ENCODE data around the gene ENHO. TPM values are rescaled to one million over a fixed set of nuclear protein-coding genes. Genes with fewer than 3 reads are reported as not detected.
"Not testable (repeated sequence)": the region's sequence is repeated elsewhere in the genome, so short reads cannot be mapped to it uniquely, and the experiment has no call there.

ENHO gene
- total RNA-seq, 1 donor from 2014 or later: not detected

DNA sequence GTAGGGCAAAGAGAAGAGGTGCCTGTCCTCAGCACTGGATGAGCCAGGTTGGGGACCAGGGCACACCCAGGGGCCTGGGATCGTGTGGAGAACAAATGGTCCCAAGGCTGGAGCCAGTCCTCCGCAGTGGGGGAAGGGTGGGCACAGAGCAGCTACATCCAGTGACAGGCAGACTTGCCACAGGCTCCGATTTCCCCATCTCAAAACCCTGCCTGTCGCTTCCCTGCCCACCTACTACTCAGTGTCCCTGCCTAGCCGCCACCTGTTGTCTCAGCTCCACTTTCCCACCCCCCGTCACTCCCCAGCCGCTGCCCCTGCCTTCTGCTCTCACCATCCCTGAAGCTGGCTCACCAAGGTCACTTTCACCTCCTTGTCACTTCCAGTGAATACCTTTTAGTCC lies 13.9 kb upstream of the ENHO start:
- intact Hi-C loops (cut with DNase I): no loop called here
- no peak for DNase-seq (ENCODE audit: extremely low spot score in 2 of 2)
- TF ChIP-seq POLR2AphosphoS5 (IDR thresholded peaks at IDR 0.05; ENCODE audit: insufficient read depth in 1 of 2, low read depth in 1 of 2) (no peak), CTCF (IDR thresholded peaks at IDR 0.05) (no peak), POLR2A (IDR thresholded peaks at IDR 0.05) (no peak)

DNA sequence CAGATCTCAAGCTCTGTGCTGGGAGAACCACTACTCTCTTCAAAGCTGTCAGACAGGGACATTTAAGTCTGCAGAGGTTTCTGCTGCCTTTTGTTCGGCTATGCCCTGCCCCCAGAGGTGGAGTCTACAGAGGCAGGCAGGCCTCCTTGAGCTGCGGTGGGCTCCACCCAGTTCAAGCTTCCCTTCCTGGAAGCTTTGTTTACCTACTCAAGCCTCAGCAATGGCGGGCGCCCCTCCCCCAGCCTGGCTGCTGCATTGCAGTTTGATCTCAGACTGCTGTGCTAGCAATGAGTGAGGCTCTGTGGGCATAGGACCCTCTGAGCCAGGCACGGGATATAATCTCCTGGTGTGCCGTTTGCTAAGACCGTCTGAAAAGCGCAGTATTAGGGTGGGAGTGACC lies 9.3 kb upstream of the ENHO start:
- H3K9me3 ChIP-seq; H3K27me3 ChIP-seq; intact Hi-C loops (cut with DNase I); DNase-seq (ENCODE audit: extremely low spot score in 2 of 2); H3K4me3 ChIP-seq; H3K4me1 ChIP-seq; H3K36me3 ChIP-seq; H3K27ac ChIP-seq: not testable (repeated sequence)

More for the DNA sequence above, 13.9 kb upstream of the ENHO start:
- H3K9me3 ChIP-seq: no peaks in the 10 kb centered on the region
- H3K27me3 ChIP-seq: no peaks in the 10 kb centered on the region
- H3K4me1 ChIP-seq: no peaks in the 10 kb centered on the region
- H3K4me3 ChIP-seq: no peak overlapping the region
- no peaks in the 10 kb centered on the region for H3K36me3 ChIP-seq
- H3K27ac ChIP-seq: no peak overlapping the region

GRCh38 chr9:34526026-34526425 lies 3.2 kb upstream of the ENHO start:
- no peaks in the 10 kb centered on the region for H3K27me3 ChIP-seq
- H3K4me3 ChIP-seq: no peak overlapping the region
- no peaks in the 10 kb centered on the region for H3K36me3 ChIP-seq
- TF ChIP-seq CTCF (IDR thresholded peaks at IDR 0.05): no peak
- TF ChIP-seq POLR2A (IDR thresholded peaks at IDR 0.05): no peak
- TF ChIP-seq POLR2AphosphoS5 (IDR thresholded peaks at IDR 0.05; ENCODE audit: insufficient read depth in 1 of 2, low read depth in 1 of 2): no peak
- H3K9me3 ChIP-seq: no peaks in the 10 kb centered on the region
- peaks cover 6% of the 10 kb centered on the region for H3K4me1 ChIP-seq
- no peak overlapping the region for H3K27ac ChIP-seq
- DNase-seq (ENCODE audit: extremely low spot score in 2 of 2): no peak
- intact Hi-C loops (cut with DNase I): no loop called here

DNA sequence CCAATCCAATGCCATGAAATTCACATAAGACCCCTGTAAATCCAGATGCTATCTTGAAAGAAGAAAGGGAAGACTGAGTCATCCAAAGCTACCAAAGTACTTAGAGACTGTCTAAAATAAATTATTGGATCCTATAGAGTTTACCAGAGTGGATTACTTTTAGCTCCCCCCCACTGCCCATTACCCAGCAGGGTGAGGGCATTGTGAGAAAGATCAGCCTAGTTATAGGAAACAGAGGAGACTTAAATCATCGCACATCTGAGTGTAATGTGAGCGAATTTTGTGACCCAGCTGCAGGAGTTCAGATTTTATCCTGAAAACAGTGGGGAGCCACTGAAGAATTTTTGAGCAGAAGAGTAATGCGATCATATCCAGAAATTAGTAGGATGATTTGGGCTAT lies 1.6 kb upstream of the ENHO start:
- Histone ChIP-seq H3K9me3 (no peaks in the 10 kb centered on the region), H3K36me3 (no peaks in the 10 kb centered on the region), H3K27me3 (no peaks in the 10 kb centered on the region), H3K27ac (no peak overlapping the region), H3K4me1 (peaks cover 6% of the 10 kb centered on the region), H3K4me3 (no peak overlapping the region)
- TF ChIP-seq POLR2AphosphoS5 (IDR thresholded peaks at IDR 0.05; ENCODE audit: insufficient read depth in 1 of 2, low read depth in 1 of 2): no peak
- intact Hi-C loops (cut with DNase I): no loop called here
- no peak for DNase-seq (ENCODE audit: extremely low spot score in 2 of 2)

- peak overlapping the region; percentile 39 to 57 for H3K4me3 ChIP-seq
- H3K36me3 ChIP-seq: no peaks in the 10 kb centered on the region
- no peak for DNase-seq (ENCODE audit: extremely low spot score in 2 of 2)
- no peak overlapping the region for H3K27ac ChIP-seq
- no peaks in the 10 kb centered on the region for H3K9me3 ChIP-seq
- TF ChIP-seq POLR2AphosphoS5 (IDR thresholded peaks at IDR 0.05; ENCODE audit: insufficient read depth in 1 of 2, low read depth in 1 of 2): no peak
- no peak for TF ChIP-seq POLR2A (IDR thresholded peaks at IDR 0.05)
- no peak for TF ChIP-seq CTCF (IDR thresholded peaks at IDR 0.05)
- no peaks in the 10 kb centered on the region for H3K27me3 ChIP-seq
- intact Hi-C loops (cut with DNase I): no loop called here
- peaks cover 6% of the 10 kb centered on the region for H3K4me1 ChIP-seq
Measured at GRCh38 chr9:34522091-34522887, 501 bp downstream of the ENHO start.

DNA sequence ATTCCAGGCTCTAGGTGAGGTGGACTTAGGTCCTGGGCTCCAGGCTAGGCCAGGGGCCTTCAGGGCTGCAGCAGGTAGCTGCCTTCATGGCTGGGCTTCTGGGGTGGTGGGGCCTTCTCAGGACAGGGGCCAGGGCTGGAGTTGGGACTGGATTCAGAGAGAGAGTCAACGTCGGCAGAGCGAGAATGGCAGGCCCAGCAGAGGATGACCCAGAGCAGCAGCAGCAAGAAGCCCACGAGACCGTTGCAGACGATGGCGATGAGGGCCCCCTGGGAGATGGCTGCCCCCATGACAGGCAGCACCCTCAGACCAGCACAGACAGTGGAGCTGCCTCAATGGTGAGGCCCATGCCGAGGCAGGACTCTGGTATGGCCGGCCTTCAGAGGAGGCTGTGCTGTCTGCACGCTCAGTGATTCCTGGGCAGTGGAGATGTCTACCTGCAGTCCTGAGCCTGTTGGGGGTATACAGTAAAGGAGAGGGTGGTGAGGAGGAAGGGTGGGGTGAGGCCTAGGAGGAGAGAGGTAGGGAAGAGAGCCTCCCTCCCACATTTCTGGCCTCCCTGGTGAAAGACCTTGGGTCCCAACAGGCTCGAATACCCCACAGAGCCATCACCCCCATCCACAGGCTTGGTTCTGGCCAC lies 1.3 kb downstream of the ENHO start:
- Histone ChIP-seq H3K4me3 (no peak overlapping the region), H3K4me1 (peaks cover 6% of the 10 kb centered on the region), H3K36me3 (no peaks in the 10 kb centered on the region), H3K9me3 (no peaks in the 10 kb centered on the region), H3K27ac (no peak overlapping the region), H3K27me3 (no peaks in the 10 kb centered on the region)
- intact Hi-C loops (cut with DNase I): no loop called here
- no peak for DNase-seq (ENCODE audit: extremely low spot score in 2 of 2)
- TF ChIP-seq CTCF (IDR thresholded peaks at IDR 0.05) (no peak), POLR2AphosphoS5 (IDR thresholded peaks at IDR 0.05; ENCODE audit: insufficient read depth in 1 of 2, low read depth in 1 of 2) (no peak), POLR2A (IDR thresholded peaks at IDR 0.05) (no peak)

Data from vagina (tissue), 2 donors.